HG03039 (cell line): ENCODE data around the gene CA4.

ENCODE experiments used
- ATAC-seq: cut with Tn5 transposase; IDR thresholded peaks from one replicate; pipeline ENCODE4 v1.9.1; 2021; ENCODE audit warnings: mild to moderate bottlenecking, moderate library complexity; ENCODE audit not compliant: unreplicated experiment

The CA4 gene

DNA sequence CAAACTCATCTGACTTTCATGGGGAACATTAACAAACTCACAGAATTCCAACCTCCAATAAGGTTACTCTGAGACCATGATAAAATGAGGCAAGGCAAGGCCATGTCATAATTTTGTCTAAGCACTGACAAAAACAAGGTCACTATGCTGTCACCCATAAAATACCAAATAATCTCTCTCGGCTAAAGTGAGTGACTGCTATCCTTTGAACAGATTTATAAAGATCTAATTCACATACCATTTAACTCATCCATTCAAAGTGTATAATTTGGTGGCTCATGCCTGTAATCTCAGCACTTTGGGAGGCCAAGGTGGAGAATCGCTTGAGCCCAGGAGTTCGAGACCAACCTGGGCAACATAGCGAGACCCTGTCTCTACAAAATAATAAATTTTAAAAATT is 20.6 kb upstream of the CA4 start:
- ATAC-seq: no peak

DNA sequence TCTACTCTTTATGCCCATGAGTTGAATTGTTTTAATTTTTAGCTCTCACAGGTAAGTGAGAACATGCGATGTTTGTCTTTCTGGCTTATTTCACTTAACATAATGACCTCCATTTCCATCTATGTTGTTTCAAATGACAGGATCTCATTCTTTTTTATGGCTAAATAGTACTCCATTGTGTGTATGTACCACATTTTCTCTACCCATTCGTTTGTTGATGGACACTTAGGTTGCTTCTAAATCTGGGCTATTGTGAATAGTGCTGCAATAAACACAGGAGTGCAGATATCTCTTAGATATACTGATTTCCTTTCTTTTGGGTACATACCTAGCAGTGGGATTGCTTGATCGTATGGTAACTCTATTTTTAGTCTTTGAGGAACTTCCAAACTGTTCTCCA is 19.3 kb upstream of the CA4 start:
- ATAC-seq: no peak

DNA sequence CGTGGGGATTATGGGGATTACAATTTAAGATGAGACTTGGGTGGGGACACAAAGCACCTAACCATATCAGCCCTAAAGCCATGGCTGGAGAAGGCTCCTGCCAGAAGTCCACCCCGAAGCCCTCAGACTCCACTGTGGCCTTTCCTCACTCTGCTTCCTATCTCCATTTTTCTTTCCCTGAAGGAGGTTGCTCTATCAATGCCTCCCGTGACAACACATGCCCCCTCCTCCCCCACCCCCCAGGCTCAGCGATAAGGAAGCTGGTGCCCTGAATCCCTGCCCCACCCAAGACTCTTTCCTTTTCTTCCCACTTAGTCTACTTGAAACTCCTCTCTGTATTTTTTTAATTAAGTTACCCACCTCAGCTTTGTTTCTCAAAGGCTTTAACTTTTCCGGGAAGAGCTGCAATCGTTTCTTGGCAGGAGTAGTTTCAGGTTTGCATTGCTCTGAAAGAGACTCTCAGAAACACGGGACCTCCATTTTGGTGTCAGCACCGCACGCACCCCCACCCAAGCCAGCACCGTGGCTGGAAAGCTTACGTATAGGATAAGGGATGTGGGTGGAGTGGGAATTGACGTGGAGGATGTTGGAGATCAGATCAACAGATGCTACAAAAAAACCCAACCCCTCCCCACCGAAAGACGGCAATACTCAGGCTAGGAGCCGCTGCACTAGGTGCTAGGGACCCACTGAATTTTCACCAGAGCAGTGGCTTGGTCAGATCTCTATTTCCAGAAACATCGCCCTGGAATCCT is 15.2 kb upstream of the CA4 start:
- ATAC-seq: no peak

DNA sequence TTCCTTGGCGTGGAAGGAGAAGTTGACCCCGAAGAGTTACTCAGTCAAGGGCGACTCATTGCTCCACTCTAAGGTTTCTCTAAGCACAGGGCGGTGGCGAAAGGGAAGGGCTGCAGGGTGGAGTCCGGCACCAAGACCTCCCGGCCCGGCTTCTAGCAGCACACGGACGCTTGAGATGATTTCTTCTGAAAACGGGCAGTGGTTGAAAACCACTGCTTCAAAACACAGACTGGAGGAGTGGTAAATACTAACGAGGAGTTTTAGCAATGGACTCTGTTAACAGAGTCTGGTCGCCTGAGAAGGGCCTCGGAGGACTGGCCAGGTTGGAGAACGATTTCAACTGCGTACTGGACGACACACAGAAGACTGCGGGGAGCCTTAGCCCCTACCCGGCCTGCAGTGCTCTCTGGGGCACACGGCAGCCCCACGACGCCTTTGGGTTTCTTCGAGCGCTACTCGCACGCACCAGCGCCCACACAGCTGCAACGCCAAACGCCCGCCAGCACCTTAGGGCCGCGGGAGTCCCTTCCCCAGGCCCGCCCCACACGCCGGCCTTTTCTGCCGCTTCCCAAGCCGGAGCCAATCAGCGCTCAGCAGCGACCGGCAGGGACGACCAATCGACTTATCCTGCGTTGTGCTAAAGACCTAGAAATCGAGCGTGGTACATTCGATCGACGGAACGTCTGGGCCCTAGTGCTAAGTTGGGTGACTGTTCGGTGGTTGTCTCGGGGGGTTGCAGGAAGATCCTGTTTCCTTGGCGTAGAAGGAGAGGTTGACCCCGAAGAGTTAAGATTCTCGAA is 14.4 kb upstream of the CA4 start:
- ATAC-seq: peak; percentile 77

DNA sequence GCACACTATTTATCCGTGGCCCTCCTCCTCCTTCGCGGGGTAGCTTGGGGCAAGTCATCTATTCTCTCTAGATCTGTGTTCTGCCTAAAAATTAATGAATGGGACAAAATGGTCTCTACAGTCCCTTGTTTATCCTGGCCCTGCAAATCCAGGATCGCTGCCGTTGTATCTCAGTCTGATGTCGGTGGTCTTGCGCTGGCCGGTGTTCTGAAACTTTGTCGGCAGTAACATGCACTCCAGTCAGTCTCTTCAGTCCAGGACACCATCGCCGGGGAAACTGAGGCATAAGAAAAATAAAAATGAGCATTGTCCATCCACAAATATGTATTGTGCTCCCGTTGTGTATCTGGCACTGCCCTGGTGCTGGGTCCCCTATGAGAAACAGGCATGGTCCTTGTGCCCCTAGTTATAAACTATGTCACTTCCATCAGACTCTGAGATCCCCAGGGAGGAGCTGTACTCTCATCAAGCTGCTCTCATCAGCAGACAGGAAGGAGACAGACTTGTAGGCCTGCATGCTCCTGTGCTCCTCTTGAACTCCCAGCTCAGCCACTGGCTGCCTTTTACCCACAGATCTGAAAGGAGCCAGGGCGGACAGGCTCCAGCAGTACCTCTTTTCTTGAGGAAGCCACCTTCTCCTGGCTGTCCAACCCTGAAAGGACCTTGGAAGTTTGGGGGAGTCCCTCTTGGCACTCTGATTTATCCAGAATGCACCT is 13.7 kb upstream of the CA4 start:
- ATAC-seq: no peak

DNA sequence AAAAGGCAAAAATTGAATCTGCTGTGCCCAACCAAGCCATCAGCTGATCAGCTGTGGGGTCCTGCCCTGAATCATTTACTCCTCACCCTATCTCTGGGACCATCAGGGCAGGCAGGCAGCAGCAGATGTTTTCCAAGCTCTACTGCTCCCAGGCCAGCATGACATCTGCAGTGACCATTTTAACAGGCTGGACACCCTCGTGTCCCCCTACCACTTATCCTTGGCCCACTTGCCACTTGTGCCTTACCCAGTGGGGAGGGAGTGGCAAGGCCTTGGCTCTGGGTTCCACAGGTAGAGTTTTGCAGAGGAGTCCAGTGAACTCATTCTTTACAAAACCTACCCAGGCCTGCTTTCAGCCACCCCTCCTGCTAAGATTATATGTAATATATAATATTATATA is 12.0 kb upstream of the CA4 start:
- ATAC-seq: no peak

DNA sequence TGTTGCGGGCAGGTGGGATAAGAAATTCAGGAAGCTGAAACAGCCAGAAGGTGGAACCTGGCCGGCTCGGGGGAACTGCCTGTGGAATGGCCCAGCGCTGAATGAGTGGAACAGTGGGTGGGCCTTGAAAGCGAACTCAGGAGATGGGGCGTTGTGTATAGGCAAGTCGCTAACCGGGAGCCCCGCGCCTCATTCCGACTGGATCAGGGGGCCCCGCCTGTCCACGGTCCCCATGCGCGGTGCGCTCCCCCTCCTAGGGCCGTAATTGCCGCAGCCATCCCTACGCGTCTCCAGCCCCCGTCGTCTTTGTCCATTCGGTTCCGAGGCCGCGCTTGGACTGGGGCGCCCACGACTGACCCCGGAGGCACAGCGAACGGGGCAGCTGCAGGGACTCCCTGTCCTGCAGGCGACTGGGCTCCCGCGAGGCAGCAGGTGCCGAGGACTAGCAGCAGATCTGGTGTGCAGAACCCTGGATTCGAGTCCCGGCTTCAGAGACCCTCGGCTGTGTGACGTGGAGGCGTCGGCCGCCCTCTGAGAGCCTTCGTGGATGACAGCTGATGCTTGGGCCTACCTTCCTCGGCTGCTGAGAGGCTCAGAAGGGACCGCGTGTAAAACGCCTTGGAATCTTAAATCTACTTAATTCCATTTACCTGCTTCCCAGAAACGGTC is 10.9 kb upstream of the CA4 start:
- ATAC-seq: no peak

DNA sequence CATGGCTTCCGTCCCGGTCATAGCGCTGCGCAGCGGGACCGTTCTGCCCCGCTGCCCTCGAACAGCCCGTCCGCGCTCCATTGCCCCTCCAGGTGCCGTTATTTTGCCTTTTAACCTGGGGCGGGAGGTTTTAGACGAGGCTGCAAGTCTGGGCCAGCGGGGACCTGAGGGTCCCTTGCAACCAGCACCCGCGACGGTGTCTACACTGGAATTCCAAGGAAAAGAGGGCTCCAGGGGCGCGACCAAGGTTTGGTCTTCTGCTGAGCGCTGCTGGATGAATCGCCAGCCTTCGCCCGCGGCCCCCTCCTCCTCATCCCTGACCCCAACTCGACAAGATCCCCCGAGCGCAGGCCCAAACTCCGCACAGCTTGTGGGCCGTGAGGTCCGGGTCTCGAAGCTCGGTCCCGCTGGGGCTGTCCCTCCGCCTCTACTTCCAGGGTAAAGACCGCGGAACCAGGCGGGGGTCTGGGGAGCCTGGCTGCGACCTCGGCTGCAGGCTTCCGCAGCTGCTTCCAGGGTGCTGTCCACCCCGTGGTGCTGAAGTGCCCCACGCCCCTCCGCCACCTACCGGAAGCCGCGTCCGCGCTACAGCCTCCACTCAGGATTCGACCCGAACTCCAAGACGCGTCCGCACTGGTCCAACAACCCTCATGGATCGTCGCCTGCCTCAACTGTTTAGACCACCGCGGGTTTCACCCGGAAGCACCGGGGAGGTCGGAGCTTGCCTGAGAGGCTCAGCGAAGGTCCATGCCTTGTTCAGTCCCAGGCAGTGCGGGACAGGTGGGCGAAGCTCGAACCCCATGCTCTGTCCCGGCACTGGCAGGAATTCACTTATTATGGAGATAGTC is 10.1 kb upstream of the CA4 start:
- ATAC-seq: no peak

DNA sequence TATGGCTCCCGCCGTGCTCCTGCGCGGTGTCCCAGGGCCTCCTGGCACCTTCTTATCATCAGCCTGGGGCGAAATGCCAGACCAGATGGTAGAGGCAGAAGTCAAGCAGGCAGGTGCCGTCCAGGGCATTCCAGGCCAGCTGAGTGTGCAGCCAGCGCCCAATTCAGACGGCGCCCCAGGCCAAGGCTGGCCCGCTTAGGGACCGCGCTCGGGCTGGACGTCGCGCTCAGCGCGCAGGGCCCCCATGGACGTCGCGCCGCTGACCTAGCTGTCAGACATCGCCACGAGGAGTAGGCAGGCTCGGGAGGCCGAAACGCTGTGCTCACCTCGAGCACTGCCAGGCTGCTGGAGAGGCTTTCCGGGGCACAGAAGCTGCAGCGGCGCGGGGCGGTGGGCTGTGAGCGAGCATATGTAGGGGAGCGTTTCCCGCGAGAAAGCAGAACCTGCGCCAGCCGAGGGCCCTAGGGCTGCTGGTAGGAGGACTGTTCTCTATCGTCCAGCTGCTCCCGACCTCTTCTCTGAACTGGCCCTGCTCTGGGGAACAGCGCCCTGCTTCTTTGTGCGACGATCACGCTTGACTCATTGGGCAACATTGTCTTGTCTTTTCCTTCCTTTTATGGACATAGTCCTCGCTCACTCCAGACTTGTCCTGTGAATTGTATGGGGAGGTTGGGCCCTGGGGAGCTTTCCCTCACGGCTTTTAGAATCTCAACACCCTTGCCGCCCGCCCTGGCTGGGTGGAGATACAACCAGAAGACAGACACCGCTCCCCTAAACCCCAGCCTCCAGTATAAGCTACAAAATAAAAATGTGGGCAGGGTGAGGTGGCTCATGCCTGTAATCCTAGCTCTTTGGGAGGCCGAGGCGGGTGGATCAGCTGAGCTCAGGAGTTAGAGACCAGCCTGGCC is 8.4 kb upstream of the CA4 start:
- no peak for ATAC-seq

DNA sequence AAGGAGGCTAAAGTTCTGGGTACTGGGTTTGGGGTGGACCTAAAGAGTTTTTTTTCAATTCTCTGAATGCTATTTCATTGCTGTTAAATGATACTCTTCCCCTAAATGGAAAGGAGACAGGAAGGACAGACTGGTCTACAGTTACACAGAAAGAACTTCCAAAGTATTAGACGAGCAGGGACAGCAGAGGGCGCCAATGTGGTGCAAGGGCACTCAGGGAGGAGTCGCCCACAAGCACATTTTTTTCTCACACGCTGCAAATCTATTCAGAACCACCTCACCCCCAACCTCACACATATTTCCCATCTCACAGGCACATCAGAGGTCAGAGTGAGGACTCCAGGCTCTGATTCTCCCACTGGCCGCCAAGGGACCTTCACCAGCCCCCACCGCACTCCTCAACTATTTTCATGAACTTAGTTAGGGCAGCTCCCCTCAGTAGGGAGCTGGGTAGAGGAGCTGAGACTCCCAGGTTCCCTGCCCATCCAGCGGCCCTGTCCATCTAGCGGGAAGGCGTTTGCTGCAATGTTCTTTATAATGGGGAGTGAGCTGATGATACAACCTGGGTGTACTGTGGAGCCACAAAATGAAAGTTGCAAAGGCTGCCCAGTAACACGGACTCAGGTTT is 6.8 kb upstream of the CA4 start:
- no peak for ATAC-seq

DNA sequence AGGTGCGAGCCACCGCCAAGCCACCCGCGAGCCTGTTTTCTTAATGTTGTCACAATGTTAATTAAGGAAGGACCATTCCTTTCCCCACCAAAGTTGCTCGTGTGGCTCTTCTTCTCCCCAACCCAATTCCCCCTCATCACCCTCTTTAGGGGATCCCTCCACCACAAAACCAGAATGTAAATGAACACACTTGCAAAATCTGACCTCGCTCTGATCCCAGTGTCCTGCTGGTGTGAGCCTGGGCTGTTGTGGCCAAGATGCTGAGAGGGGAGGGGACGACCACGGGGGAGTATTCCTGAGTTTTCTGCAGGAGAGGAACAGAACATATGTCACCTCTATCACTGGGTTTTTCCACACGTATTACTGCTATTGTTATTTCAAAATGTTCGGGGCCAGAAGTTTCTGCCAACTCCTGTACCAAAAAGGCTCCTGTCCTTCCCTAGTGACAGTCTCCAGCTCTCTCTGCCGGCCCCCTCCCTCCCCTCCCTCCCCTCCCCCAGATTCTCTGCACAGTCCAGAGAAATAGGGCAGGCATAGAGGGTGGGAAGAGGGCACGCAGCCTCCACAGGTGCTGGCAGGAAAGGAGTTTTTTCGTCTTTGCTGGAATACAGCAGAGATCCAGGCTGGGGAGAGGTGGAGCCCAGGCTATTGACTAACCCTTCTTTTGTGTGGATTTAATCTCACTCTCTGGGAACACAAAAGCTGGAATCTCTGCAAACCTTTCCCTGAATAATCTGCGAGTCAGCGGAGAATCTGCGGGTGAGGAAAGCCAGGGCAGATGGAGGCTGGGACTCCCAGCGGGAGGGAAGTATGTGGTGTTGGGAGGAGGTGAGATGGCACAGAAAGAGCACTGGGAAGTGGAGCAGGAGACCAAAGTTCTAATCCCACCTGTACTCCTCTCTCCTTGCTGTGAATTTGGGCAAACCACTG is 4.5 kb upstream of the CA4 start:
- ATAC-seq: no peak

DNA sequence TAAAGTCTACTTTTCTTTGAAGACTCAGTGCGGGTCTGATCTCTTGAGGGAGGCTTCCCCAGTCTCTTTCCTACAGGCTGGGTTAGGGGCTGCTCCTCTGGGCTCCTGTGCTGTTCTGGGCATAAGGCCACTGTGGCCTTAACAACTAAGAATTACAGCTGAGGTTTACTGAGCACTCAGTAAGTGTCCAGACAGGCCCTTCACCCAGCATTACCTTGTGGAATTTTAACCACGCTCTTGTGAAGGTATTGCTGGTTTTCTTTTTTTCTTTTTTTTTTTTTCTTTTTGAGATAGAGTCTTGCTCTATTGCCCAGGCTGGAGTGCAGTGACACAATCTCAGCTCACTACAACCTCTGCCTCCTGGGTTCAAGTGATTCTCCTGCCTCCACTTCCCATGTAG is 3.6 kb upstream of the CA4 start:
- ATAC-seq: no peak

DNA sequence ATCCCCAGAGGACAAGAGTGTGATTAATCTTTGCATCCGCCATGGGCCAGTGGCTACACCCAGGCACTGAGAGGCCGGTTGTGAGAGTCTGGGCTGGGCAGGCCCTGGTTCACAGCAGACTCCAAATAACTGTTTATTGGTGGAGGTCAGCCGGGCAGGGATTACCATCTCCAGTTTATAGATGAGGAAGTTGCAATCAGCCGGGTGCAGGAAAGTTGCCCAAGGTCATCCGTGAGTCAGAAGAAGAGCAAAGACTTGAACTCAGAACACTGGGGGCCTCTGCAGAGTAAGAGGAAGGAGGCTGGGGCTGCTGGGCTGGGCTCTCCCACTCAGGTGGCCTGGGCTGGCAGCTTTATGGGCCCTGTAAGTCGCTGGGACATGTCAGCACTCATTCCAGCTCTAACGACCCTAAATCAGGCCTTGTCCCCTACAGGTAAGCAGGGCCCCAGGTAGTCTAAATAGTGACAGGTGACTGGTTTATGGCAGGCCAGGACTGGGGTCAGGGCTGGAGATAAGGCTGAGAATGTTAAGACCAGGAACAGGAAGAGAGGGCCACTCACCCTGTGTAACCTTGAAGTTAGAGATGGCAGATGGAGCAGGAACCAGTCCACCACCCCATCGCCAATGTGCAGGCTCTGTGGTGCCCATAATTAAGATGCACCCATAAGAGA is 2.1 kb upstream of the CA4 start:
- no peak for ATAC-seq

DNA sequence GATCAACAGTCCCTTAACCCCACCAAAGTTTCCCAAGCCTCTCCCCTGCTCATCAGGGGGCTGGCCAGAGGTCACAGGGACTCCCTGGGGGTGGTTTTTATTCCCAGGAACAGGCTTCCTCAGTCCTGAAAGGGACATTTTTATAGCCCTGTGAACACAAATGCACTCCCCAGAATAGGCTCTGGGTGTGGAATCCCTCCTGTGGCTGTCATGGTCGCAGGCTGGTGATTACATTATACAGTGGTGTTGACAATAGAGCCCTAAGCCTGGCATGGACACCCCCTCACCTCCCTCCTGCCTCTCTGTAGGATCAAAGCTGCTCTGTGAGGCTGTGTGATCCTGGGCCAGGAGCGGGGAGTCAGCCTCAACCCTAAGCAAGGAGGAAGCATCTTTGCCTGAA is 1.4 kb upstream of the CA4 start:
- ATAC-seq: no peak

DNA sequence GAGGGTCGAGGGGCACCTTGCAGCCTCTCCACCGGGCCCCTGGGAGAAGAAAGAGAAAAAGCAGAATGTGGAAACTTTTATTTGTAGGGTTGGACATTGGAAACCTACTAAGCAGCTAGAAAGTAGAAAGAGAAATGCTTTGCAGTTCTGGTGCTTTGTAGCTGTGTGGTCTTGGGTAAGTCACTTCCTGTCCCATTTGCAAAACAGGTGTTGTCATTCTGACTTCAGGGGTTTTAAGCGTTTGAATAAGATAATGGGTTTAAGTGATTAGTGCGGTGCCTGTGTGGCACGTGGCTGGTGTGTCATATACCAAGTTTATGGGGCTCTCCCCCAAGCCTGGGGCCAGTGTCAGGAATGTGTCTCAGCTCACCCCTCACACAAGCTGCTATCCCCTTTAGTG is 1.6 kb downstream of the CA4 start:
- no peak for ATAC-seq

DNA sequence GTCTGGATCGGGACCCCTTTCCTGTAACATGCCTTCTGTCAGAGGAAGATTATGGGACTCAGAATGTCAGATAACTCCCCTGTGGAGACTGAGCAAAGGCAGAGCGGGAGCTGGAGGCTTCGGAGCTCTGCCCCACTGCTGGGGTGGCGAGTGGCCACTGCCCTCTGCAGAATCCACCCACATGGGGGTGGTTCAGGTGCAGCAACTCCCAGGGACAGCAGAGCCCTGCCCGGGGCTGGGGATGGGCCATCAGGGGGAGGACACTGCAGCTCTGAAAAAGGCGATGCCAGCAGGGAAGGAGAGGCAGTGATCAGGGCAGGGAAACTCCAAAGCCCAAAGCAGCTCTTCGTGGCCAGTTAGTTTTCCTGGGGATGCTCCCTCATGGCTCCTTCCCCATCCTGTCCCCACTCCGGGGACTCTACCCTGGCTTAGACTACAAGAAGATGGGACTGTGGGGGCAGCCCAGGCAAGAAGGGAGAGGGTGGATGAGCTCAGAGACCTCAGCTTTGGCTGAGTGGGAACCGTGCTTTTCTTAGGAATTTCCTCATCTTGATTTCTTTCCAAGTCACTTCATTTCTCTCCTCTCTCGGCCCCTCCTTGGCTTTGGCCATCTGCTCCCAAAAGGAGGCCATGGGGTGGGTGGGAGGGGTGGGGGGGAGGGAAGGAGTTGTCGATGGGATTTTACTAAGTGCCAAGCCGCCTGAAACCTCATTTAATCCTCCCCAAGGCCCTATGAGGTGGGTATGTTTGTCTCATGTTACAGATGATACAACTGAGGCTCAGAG is 4.0 kb downstream of the CA4 start:
- ATAC-seq: no peak
